C1 segment of cervical spinal cord (tissue), 14 donors: ENCODE results near the gene ETS1.

Experiments
- DNase-seq, 14 donors: peaks; one replicate each; lab custom pipeline; 2025; lab: John Stamatoyannopoulos, UW

Gene ETS1

GRCh38 chr11:128619007-128619406 is 31.6 kb upstream of the ETS1 start:
- no peak for DNase-seq

- no peak for DNase-seq
These were observed 31.2 kb upstream of the ETS1 start for GRCh38 chr11:128618603-128619002.

- DNase-seq = no peak
These were observed 28.8 kb upstream of the ETS1 start for GRCh38 chr11:128616161-128616560.

GRCh38 chr11:128615612-128616011 is 28.3 kb upstream of the ETS1 start:
- DNase-seq = no peak

GRCh38 chr11:128615076-128615475 is 27.7 kb upstream of the ETS1 start:
- DNase-seq = no peak

DNA sequence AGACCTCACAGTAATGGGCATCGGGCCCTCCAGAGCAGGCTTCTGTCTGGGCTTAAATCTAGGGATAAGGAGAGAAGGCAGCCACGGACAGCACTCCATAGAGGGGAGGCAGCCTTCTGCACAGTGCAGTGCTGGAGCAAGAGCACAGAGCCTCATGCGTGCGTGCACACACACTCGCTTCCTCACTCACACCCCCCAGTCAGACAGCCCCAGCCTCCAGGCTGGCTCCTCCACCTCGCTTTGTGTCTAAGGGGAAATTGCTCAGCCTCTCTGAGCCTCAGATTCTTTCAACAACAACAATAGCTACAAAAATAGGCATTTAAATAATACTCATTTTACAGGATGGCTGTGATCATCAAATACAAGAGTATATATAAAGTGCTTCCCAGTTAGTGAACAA is 26.7 kb upstream of the ETS1 start:
- DNase-seq = no peak

- DNase-seq = no peak
These were observed 26.1 kb upstream of the ETS1 start for GRCh38 chr11:128613300-128613995.

DNA sequence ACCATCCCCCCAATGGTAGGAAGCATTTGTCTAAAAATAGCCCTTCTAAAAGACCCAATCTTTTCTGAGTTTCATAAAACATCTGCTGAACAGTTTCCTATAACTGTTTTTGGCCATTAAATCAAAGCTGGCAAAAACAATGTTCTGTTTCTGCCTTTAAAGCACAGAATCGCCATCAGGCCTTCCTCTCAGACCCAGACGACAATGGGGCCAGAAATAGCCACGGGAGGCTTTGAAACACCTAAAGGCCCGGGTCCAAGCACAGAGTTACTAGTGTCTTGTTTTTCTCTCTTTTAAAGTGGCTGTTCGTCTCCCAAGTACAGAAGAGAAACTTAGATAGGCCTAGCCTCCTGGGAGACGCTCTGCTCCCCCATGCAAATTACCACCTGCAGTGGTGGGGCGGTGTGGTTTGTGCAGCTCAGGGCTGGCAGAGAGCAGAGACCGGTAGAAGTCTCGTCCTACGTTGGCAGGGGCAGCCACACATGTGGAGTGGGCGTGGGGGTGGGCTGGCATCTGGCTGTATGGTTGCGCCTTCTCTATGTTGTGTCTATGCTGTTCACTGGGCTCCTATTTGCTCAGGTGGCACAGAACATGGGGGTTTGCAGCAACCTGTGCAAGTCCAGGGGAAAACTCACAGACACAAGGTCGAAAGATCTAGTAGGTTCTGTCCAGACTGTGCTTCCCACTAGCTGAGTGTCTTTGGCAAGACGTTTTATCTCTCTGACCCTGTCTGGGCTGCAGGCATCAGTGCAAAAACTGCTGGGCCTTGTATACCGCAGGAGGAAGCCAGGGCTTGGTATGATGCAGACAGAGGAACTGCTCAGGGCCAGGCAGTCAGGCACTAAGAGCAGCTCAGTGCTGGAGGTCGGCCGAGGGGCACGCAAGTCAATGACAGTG is 23.6 kb upstream of the ETS1 start:
- DNase-seq = no peak

GRCh38 chr11:128609785-128610184 is 22.4 kb upstream of the ETS1 start:
- DNase-seq = no peak

GRCh38 chr11:128608746-128609407 is 21.5 kb upstream of the ETS1 start:
- no peak for DNase-seq

GRCh38 chr11:128607819-128608218 is 20.5 kb upstream of the ETS1 start:
- no peak for DNase-seq

DNA sequence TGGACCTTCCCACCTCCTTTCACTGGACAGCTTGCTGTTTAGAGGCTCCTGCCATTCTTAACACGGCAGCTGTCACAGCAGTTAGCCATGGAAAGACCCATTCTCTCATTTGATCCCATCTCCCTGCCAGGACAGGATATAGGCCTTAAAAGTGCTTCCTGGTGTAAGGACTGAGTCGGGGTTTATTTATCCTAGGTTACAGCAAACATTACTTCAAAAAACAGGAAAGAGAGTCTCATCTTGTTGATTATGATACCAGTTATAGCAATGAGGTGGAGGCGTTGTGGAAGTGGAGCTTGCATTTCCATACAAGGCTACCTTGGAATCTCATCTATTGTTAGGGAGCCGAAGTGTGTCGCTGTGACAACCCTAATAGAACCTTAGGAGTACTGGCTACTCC is 17.4 kb upstream of the ETS1 start:
- no peak for DNase-seq

DNA sequence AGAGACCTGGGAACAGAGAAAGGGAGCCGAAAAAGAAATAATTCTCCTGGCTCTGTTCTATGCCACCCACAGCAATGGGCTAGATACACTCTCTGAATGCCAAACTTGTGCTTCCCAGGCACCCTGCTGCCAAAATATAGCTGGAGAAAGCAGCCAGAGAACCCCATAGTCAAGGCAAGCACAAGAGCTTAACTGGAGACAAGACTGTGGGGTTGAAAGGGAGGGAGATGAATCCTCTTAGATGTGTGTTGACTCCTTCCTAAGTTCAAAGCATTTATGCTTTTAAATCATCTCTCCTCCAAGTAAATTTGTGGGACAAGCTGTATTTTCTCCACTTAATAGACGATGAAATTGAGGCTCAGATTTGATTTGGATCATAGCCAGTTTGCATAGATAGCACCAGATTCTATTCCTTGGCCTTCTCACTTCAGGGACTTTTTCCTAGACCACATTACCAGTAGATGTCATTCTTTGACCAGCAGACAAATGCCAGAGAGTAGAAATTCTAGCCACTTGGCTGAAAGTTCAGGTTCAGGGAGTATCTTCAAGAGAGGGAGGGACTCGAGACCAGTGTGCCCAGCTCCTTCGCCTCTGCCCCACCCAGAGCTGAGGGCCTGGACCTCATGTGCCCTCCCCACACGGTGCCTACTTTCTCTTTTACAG is 16.5 kb upstream of the ETS1 start:
- DNase-seq = peak in 1 of 14 donors; percentile 3

- DNase-seq = no peak
These were observed 15.8 kb upstream of the ETS1 start for GRCh38 chr11:128603003-128603696.

DNA sequence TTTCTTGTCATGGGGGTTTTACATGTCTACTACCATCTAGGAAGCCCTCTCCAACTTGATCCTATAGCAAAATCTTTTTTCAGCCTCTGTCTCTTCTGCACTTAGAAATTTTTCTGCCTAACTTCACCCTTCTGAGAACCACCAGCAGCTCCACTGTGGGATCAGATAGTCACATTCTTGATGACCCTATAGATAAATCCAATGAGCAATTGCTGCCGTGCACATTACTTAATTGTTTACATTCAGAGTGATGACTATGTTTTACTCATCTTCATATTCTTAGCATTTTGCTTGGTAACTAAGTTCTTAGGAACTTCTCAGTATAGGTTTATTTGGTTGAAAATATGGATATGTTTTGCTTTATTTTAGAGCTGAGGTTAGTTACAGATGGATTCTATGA is 12.4 kb upstream of the ETS1 start:
- no peak for DNase-seq

GRCh38 chr11:128598506-128599150 is 11.3 kb upstream of the ETS1 start:
- DNase-seq = no peak

- no peak for DNase-seq
These were observed 10.7 kb upstream of the ETS1 start for GRCh38 chr11:128598096-128598495.

DNA sequence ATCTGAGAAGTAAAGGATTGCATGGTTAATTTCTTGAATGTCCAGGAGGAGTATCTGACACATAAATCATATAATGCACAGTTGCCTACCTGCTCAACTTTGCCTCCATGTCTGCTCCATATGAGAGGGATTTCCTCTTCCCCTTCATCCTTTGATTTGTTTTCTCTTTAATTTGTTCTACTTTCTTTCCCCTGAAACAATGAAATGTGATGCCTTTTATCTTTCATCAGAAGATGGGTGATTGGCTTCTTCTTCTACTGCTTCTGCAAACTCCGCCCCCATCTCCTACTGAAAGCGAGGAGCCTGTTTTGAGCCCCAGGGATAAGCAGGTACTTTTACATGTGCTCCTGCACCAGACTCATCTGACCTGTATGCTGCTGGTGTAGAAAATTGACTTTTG is 9.9 kb upstream of the ETS1 start:
- DNase-seq = no peak

GRCh38 chr11:128596250-128596649 is 8.9 kb upstream of the ETS1 start:
- no peak for DNase-seq

DNA sequence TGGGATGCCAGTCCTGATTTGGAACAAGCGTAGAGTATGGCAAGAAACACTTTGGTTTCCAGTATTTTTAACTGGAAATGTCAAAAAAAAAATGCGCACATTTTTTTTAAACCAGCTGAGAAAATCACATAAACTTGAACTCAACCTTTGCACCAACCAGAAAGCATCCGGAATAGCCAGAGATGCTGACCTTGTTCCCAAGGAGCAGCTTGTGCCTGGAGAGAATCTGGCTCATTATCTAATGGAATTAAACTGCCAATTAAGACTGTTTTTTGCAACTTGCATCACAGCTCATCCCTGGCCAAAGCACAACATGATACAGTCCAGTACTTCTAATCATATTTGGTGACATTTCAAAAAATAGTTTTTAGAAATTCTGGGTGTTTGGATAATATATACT is 8.4 kb upstream of the ETS1 start:
- DNase-seq = no peak

DNA sequence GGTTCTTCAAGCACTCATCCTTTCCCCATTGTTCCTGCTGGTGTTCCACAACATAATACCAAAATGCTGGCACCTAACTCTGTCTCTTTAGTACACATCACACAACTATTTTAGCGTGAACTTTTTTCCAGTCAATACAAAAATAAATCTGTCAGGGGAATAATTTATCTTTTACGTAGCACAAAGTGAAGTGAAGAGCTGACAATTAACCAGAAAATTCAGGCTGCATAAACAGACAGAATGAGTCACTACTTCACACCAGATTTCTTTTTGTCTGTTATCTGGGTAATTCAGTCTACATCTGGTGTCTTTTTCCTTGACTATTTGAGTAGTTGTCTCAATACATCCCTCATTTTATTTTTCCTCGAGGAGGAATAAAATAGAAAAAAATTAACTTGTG is 7.9 kb upstream of the ETS1 start:
- no peak for DNase-seq
